ENCODE data around the gene COIL.

GRCh38 chr17:56982312-56982711 lies 21.5 kb upstream of the COIL start:
- no peak for TF ChIP-seq POLR2AphosphoS5 (IDR thresholded peaks at IDR 0.05; ENCODE audit: insufficient read depth, low read depth, low read length)
- no peak for TF ChIP-seq POLR2A (IDR thresholded peaks at IDR 0.05; ENCODE audit: low read depth, low read length)
